Peyer's patch (tissue), 4 donors: ENCODE data around the gene SMARCA1. TPM values are rescaled to one million over a fixed set of nuclear protein-coding genes. Genes with fewer than 3 reads are reported as not detected.
"Not testable (repeated sequence)": the region's sequence is repeated elsewhere in the genome, so short reads cannot be mapped to it uniquely, and the experiment has no call there.

Experiments
- DNase-seq, 3 donors: peaks; one replicate each; pipeline ENCODE4 v3.0.0-alpha.2; 2017 to 2019
- H3K27ac ChIP-seq, 4 donors: fragments of 200-600 bp; sonication (generic); one replicate each; pipeline ENCODE4 v1.5.1; 2016 to 2019
- H3K27me3 ChIP-seq, 2 donors: fragments of 200-600 bp; sonication (generic); one replicate each; pipeline ENCODE4 v1.5.1; 2019
- H3K36me3 ChIP-seq, 3 donors: fragments of 200-600 bp; sonication (generic); one replicate each; pipeline ENCODE4 v1.5.1; 2016 to 2019
- H3K4me1 ChIP-seq, 4 donors: fragments of 200-600 bp; sonication (generic); one replicate each; pipeline ENCODE4 v1.5.1; 2016 to 2019
- H3K4me3 ChIP-seq, 4 donors: fragments of 200-600 bp; sonication (generic); 1 replicate in 3 of 4; 2 replicates in 1 of 4; pipeline ENCODE4 v1.5.1; 2016 to 2019; ENCODE audit warnings: mild to moderate bottlenecking in 1 of 4
- H3K9me3 ChIP-seq, 4 donors: fragments of 200-600 bp; sonication (generic); one replicate each; pipeline ENCODE4 v1.5.1; 2016 to 2019; ENCODE audit warnings: mild to moderate bottlenecking in 1 of 4
- CTCF ChIP-seq, 6 experiments: fragments of 450-650 bp in 4 of 6; fragments of 200-600 bp in 2 of 6; sonication (generic) in 1 of 6; IDR thresholded peaks; one replicate each; pipeline ENCODE4 v1.5.1; 2017 to 2019; ENCODE audit warnings: antibody characterized with exemption in 6 of 6, mild to moderate bottlenecking in 3 of 6, moderate library complexity in 1 of 6
- POLR2A ChIP-seq, 2 donors: fragments of 450-650 bp; IDR thresholded peaks; one replicate each; pipeline ENCODE4 v1.5.1; 2017; ENCODE audit warnings: antibody characterized with exemption in 2 of 2, mild to moderate bottlenecking in 2 of 2, moderate library complexity in 2 of 2
- total RNA-seq, 4 donors: library from RNA; depleted of rRNA; stranded (reverse); fragments of >200 nt; gene quantifications; one replicate each; pipeline ENCODE4 v1.1.0, GENCODE V29; 2016

SMARCA1 gene
- total RNA-seq, 4 donors from 2014 or later = 3.9 to 17.3 (median 5.6) TPM

- Histone ChIP-seq H3K27ac (no peak overlapping the region), H3K27me3 (no peaks in the 10 kb centered on the region), H3K36me3 (peaks cover 0 to 29% (median 0%) of the 10 kb centered on the region in 3 donors), H3K4me1 (no peaks in the 10 kb centered on the region), H3K9me3 (no peaks in the 10 kb centered on the region), H3K4me3 (no peak overlapping the region)
- DNase-seq = no peak
- no peak for TF ChIP-seq POLR2A (IDR thresholded peaks at IDR 0.05)
- TF ChIP-seq CTCF (IDR thresholded peaks at IDR 0.05) = no peak
Measured at GRCh38 chrX:129561453-129561852, 38.2 kb upstream of the SMARCA1 start.

GRCh38 chrX:129559783-129560182, 36.5 kb upstream of the SMARCA1 start:
- H3K4me3 ChIP-seq = no peak overlapping the region
- no peaks in the 10 kb centered on the region for H3K4me1 ChIP-seq
- no peak overlapping the region for H3K27ac ChIP-seq
- TF ChIP-seq CTCF (IDR thresholded peaks at IDR 0.05) (no peak), POLR2A (IDR thresholded peaks at IDR 0.05) (no peak)
- H3K9me3 ChIP-seq = no peaks in the 10 kb centered on the region
- DNase-seq = no peak
- no peaks in the 10 kb centered on the region for H3K27me3 ChIP-seq
- H3K36me3 ChIP-seq = peaks cover 0 to 29% (median 0%) of the 10 kb centered on the region in 3 donors

- no peaks in the 10 kb centered on the region for H3K27me3 ChIP-seq
- no peak for DNase-seq
- no peak overlapping the region for H3K27ac ChIP-seq
- H3K4me3 ChIP-seq = no peak overlapping the region
- H3K9me3 ChIP-seq = no peaks in the 10 kb centered on the region
- peaks cover 0 to 27% (median 0%) of the 10 kb centered on the region in 3 donors for H3K36me3 ChIP-seq
- TF ChIP-seq CTCF (IDR thresholded peaks at IDR 0.05) = no peak
- no peak for TF ChIP-seq POLR2A (IDR thresholded peaks at IDR 0.05)
- no peaks in the 10 kb centered on the region for H3K4me1 ChIP-seq
Measured at GRCh38 chrX:129557844-129558480, 34.7 kb upstream of the SMARCA1 start.

- TF ChIP-seq POLR2A (IDR thresholded peaks at IDR 0.05) (no peak), CTCF (IDR thresholded peaks at IDR 0.05) (no peak)
- H3K27ac ChIP-seq = no peak overlapping the region
- no peaks in the 10 kb centered on the region for H3K27me3 ChIP-seq
Measured at GRCh38 chrX:129556806-129557315, 33.6 kb upstream of the SMARCA1 start.

GRCh38 chrX:129554816-129555215, 31.5 kb upstream of the SMARCA1 start:
- H3K4me1 ChIP-seq, H3K9me3 ChIP-seq, H3K27ac ChIP-seq, H3K36me3 ChIP-seq, DNase-seq, H3K27me3 ChIP-seq, H3K4me3 ChIP-seq: not testable (repeated sequence)

More at GRCh38 chrX:129556806-129557315, 33.6 kb upstream of the SMARCA1 start:
- Histone ChIP-seq H3K36me3 (peaks cover 0 to 18% (median 0%) of the 10 kb centered on the region in 3 donors), H3K9me3 (no peaks in the 10 kb centered on the region), H3K4me3 (no peak overlapping the region), H3K4me1 (no peaks in the 10 kb centered on the region)
- no peak for DNase-seq

- peaks cover 0 to 3% (median 0%) of the 10 kb centered on the region in 3 donors for H3K36me3 ChIP-seq
- no peaks in the 10 kb centered on the region for H3K27me3 ChIP-seq
- H3K4me1 ChIP-seq = no peaks in the 10 kb centered on the region
- H3K27ac ChIP-seq = no peak overlapping the region
- no peak for TF ChIP-seq POLR2A (IDR thresholded peaks at IDR 0.05)
- no peak for TF ChIP-seq CTCF (IDR thresholded peaks at IDR 0.05)
- no peak overlapping the region for H3K4me3 ChIP-seq
- no peak for DNase-seq
- no peaks in the 10 kb centered on the region for H3K9me3 ChIP-seq
Measured at GRCh38 chrX:129553619-129554288, 30.5 kb upstream of the SMARCA1 start.
